ENCODE data around the gene CRB2.

Gene CRB2

DNA sequence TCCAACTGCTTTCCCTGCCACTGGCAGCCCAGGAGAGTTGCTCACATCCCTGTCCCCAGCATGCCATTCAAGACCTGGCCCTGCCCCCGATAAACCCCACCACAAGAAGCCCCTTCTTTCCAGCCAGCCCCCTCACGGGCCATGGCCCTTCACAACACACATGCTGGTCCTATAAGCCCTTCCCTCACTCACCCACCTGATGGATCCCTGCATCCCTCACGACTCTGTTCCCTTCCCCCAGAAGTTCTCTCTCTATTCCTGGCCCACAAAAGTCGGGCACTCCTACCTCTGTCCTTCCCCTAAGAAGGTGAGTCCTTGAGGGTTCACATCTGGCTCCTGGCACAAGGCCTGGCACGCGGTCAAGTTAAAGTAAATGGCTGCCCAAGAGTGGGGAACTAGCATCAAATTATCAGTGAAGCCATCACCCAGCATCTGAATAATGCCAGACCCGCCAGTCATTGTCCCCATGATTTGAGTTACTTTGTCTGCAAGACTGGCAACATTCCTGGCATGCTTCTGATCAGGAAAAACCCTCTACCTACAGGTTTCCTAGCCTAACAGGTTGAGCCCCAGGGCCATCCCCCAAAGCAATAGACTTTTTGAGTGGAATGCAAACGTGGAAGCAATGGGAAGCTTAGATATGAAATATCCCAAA, 65.9 kb downstream of the CRB2 start:
- no peak for DNase-seq (ENCODE audit: low read depth)

DNA sequence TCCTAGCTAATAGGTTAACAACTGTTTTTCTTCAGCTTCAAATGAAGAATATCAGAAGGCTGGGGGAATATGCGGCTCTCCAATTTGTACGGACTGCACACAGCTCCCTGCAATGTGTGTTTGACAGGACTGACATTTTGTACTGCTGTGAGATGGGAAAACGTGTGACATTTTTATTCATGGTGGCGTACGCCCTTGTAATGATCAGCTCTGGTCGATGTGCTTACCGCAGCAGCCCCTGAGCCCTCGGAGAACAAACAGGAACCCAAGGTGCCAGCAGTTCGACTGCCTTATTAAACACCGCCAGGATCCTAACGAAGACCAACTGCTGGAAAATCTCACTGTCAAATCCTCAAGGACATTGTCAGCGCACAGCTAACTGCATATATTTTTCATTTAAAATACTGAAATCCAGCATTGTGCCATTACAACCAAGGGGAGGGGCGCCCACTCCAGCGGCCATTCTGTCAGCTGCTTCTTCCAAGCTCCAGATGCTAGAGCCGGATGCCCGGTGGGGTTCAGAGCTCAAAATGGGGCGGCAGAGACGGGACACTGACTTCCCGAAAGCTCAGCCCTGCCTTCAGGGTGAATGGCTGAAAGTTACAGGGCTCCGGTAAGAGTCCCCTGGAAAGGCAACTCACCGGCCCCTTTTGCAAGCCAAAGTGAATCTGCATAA, 66.8 kb downstream of the CRB2 start:
- DNase-seq (ENCODE audit: low read depth) = no peak

DNA sequence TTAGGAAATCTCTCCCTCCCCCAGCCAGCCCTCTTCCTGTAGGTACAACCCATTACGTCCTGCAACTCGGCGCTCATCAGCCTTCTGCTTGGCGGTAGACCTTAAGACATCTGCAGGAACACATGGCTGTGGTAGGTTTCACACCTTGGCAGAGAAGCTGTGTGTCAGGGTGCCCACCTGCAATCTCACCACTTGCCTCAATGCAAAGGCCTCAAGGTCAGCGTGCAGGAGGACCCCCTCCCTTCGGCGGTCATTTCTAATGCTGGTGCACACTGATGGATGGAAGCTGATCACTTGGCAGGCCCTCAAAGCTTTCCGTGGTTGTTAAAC, 67.3 kb downstream of the CRB2 start:
- no peak for DNase-seq (ENCODE audit: low read depth)

DNA sequence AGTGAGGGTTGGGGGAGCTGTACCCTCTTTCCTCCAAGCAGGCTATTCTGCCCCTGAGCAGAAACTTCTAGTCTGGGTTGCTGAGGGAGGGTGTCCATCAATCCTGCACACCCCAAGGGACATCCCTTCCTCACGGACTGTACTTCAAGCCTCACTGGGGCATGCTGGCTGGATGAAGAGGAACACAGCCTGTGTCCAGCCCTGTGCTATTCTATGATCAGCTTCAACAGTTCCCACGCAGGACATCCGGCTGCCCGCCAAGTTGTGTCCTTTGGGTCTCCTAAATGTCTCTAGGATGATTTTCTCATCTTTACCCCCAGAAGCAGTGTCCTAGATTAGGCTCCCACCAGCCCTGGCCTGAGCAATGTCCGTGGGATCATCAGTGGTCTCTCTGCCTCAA, 68.1 kb downstream of the CRB2 start:
- DNase-seq (ENCODE audit: low read depth) = no peak

DNA sequence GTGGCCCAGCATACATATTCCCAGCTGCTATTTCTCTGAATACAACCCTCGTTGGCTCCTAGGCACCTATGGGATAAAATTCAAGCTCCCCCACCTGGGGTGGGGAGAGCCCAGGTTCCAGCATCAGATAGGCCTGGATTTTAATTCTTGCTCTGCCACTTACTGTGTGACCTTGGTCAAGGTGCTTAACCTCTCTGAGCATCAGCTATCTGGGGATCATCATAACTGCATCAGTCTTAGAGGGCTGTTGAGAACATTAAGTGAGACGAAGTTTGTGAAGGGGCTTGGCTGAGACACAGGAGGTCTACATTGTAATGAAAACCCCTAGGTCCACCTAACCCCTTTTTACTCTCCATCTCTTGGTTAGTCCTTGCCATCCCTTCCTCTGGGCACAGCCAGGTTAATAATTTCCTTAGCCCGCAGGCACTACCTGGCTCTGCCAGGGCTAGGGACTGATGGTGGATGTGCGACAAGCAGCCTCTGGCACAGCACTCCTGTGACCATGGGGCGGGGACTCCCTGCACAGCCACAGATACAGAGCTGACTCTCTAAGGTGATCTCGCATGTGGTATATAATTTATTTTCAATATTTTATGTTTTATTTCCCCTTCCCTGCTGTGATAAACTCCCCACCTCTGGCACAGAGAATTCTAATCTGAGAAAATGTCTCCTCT, 68.7 kb downstream of the CRB2 start:
- DNase-seq (ENCODE audit: low read depth) = no peak

DNA sequence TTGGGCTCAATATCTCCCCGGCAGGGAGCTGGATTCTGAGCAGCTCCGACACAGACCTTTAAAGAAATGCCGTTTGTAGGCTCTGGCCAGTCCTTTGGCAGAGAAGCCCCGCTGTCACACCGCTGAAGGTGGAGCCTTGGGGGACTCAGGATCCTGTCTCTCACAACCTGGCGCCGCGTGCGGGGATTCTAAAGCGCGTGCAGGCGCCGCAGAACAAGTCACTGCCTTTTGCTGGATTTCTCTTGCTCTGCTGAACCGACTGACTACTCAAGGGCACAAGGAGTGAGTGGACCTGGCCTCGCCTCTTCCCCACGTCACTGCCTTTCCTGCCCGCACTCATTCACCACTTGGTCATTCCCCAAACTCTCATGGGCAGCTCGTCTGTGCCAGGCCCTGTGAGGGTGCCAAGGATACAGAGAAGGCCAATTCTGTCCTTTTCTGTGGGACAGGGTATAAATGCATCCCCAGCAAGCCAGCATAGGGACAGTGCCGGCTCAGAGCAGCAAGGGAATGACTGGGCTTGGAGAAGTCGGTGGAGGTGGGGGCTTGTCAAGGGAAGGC, 69.3 kb downstream of the CRB2 start:
- DNase-seq (ENCODE audit: low read depth) = no peak

DNA sequence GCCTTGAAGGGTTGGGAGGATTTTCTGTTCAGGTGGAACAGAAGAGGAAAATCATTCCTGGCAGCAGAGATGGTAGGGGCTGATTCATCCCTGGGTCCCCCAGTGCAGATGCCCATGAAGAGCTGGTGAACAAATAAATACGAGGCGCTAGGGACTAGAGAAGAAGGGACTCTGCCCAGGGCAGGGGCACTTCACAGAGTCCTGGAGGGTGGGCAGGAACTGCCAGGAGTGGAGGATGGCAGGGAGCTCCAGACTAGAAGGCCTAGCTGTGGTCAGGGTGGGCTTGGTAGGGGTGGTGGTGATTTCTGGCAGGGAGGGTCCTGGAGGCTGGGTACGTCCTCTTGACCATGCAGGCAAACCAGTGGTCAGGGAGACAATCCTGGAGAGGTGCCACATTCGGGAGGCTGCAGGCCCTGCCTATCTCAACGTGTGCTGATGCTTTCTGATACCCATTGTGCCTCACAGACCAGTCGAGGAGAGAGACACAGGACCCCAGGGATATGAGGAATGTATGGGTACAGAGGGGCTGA, 69.9 kb downstream of the CRB2 start:
- no peak for DNase-seq (ENCODE audit: low read depth)

DNA sequence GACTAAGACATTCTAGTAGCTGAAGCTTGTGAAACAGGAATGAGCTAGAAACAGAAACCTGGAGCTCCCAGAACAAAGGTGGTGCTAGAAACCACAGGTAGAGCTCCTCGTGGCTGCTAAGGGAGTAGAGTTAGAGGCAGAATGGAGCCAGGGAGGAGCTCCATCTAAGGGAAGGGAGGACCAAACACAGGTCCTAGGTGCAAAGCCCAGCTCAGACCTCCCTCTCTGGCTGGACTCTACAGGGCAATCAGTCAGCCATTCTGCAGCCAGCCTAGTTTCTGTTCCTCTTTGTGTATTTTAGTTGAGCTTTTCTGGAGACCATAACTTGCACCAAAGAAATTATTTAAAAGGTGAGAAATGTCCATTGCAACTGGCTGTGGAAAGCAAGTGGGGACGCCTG, 70.4 kb downstream of the CRB2 start:
- no peak for DNase-seq (ENCODE audit: low read depth)
